Hematopoietic multipotent progenitor cell treated with erythropoietin and hydrocortisone succinate and interleukin-3 and kit ligand, for 17 days (in vitro differentiated cells): ENCODE measurements around the gene ASTN1.

Source experiments
- DNase-seq: peaks from one replicate; pipeline ENCODE4 v3.0.0-alpha.2; 2015; ENCODE audit warnings: low spot score

Gene ASTN1

DNA sequence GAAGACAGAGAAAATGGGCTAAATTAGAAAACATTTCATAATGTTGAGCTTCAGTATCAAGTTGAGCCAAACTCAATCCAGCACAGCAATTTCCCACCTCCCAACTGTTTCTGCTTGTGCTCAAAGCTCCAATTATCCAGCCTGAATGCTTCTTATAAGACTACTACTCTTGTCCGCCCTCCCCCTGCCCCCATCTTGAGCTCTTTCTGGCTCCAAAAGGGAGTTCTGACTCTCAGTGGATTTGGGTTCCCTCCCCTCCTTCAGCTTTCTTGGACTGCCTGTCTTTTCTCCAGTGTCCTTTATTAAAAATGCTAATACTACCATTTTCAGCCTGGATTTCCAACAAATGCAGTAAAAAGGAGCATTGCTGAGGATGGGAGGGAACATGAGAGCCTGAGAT lies 174.8 kb downstream of the ASTN1 start:
- DNase-seq: no peak

DNA sequence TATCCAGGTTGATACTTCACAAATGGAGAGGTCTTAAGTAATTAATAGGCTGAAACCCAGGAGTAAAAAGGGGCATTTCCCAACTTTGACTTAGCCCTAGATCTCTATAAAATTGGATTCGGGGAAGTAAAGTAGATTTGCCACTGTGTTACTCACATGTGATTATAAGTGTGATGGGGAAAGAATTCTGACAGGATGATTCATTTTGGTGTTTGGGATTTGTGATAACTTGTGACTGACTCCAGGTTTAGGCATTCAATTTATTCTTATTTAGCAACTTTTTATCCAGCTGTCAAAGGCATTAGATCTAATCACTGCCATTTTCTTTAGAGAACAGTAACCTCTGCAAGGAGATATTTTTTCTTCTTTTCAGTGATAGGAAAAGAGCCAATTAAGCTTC lies 175.5 kb downstream of the ASTN1 start:
- DNase-seq: no peak

DNA sequence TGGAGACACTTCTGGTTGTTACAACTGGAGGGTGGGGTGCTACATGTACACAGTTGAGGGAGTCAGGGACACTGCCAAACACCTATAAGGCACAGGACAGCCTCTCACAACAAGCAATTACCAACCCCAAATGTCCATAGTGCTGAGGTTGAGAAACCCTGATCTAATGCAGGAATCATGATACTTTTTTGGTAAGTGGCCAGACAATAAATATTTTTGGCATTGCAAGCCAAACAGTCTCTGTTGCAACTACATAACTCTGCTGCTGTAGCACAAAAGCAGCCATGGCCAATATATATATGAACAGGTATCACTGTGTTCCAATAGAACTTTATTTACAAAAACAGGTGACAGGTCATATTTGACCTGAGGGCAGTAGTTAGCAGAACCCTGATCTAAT lies 177.5 kb downstream of the ASTN1 start:
- no peak for DNase-seq

DNA sequence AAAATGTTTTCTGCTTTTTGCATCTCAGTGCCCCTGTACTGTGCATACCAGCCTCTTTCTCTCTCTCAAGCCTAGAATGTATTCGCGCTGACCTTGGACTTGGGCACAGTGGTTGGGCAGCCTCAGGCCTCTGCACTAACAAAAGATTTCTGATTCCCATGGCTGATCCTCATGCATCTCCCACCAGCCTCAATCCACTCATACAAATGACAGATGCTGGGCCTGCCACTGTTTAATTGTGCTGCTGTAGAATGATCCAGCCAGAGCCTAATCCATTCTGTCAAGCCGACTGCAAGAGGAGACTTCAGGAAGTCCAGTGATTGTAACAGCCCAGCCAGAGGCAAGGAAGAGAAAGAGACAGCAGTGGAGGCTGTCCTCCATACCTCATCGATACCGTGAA lies 180.8 kb downstream of the ASTN1 start:
- no peak for DNase-seq

DNA sequence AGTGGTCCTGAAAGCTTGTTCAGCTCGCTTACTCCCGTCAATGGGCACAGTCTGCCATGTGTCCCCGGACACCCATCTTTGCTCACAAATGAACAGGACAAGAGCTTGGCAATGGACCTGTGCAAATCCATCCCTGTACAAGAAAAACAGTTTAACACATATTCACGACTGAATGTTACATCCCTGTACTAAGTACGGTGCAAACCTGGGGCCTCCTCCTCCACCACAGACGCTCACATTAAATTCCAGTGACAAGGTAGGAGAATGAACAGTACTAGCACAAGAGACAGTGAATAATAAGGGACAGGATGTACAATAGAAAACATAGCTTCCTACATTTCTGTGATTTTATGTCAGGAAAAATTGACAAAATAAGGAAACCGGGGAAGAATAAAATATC lies 187.7 kb downstream of the ASTN1 start:
- DNase-seq: no peak

DNA sequence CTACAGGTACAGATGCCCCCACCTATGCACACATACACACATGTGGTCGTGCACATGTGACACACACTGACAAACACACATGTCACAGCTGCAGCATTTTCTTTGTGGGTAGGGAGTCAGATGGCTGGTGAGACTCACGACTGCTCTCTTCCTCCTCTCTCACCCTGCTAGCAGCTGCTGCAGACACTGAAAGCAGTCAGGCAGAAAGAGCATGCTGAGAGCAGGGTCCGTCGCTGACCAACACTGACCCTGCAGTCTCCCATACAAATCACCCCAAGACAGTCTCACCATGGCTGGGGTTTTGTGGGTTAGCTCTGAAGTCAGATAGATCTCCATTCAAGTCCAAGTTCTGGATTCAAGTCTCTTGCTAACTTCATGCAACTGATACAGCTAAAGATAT lies 188.3 kb downstream of the ASTN1 start:
- no peak for DNase-seq

DNA sequence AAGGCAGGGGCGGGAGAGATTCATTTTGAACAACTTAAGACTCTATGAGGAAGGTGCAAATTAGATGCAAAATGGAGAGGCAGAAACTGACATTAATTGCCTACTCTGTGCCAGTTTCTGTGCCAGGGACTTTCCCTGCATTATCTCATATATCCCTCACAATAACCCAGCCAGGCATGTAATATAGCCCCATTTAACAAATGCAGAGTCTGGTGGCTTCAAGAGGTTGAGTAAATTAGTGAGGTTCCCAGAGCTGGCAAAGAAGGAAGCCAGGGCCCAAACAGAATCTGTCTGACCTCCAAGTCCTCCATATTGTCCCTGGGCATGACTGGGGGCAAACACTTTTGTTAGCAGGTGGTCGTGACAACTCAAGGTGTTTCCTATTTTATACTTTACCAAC lies 199.8 kb downstream of the ASTN1 start:
- DNase-seq: no peak

DNA sequence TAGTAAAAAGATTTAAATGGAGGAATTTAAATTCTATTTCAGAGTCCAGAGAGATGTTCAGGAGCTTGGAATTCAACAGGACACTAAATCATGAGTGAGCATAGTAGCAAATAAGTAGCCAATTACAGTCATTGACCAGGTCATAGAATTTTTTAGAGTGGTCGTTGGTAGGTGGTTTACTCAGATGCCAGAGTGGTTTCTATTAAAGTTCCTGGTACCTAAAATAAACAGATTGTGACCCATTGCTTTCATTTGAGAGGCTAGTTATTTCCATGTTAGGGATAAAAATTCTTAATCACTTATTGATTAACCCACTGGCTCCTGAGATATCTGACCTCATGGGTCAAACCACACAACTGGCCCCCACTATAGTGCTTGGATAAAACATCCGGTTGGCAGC lies 201.3 kb downstream of the ASTN1 start:
- no peak for DNase-seq

DNA sequence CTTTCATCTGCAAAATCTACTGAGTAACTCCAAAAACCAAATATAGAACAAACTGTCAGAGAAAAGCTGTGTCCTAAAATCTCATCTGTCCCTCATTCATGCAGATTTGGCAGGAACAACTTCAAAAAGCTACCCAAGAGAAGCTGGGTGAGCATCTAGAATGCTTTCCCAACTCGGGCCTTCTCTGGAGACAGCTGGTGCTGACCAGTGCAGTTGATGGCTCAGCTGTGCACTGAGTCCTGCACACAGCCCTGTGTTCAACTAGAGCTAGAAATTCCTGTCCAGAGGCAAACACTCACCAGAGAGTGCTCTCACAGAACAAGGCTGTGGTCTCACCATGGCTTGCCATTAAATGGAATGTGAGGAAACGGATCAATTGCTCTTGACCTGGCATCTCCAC lies 202.8 kb downstream of the ASTN1 start:
- no peak for DNase-seq

DNA sequence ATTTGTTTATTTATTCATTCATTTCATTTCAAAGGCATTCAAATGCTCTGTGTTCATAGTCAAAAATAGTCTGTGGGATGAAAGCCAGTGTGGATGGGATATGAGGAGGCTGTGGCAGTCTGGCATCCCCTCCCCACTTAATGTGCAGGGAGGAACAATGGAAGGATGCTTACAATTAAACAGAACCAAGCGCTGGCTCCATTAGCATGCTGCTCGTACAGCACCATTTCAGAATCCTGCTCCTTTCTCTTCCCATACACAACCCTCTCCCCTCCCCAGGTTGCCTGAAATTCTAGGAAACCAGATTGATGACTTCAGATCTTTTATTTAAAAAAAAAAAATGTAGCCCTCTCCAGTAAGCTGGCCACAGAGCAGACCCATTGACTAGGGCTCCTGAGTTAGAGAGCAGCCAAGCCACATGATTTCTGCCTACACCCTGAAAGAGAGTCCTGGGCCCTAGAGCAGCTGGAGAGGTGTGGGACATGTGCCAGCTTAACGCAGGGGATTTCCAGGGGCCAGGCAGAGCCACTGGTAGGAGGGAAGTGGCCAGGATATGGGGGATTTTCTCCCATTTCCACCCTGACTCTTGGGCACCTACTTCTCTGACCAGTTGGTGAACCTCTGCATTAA lies 205.2 kb downstream of the ASTN1 start:
- DNase-seq: no peak

DNA sequence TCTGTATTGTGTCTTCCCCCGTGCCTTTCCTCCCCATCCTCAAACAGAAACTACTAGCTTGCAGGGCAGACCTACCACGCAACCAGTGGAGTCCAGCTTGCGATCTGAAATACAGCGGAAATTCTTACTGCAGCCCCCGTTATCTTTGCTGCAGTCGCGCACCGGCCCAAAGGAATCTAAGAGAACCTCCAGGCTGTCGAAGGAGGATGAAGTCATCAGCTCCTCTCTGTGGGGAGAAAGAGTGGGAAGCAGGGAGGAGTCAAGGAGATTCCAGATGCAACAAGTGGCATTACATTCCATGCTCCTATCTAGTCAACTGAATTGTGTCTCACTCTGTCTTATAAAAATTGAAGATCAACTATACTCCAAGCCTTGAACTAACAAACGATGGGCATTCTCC lies 206.9 kb downstream of the ASTN1 start:
- no peak for DNase-seq

DNA sequence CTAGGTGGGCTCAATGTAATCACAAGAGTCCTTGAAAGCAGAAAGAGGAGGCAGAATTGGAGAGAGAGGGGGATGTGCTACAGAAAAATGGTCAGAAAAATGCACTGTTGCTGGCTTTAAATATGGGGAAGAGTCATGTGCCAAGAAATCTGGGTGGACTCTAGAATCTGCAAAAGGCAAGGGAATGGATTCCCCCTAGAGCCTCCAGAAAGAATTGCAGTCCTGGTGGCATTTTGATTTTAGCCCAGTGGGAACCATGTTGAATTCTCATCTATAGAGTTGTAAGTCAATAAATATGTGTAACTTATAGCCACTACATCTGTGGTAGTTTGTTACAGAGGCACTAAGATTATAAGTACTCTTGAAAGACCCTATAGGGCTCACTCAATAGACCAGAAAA lies 210.3 kb downstream of the ASTN1 start:
- no peak for DNase-seq

DNA sequence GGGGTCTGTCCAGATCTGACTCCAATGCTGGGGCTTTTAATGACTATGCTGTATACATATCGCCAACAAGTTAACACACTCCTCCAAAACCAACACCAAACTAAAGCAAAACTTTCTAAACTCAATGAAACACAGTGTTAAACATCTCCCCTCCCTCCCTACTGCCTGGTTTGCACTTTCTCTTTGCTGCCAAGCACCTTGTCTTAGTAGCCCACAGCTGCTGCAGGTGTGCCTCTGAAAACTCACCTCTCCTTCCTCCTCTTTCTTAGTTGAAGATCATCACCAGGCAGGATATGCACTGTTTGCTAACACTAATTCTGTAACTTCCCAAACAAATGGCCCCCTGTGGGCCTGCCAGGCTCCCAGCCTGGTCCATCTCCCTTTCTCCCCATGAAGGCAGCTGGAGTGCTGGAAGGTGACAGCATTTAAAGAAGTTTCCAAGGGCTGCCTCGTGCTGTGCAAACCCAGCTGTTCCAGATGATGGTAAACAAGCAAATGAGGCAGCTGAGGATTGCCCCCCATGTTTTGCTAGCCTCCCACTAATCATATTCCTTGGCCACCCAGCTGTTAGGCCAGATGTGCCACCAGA lies 213.7 kb downstream of the ASTN1 start:
- no peak for DNase-seq

DNA sequence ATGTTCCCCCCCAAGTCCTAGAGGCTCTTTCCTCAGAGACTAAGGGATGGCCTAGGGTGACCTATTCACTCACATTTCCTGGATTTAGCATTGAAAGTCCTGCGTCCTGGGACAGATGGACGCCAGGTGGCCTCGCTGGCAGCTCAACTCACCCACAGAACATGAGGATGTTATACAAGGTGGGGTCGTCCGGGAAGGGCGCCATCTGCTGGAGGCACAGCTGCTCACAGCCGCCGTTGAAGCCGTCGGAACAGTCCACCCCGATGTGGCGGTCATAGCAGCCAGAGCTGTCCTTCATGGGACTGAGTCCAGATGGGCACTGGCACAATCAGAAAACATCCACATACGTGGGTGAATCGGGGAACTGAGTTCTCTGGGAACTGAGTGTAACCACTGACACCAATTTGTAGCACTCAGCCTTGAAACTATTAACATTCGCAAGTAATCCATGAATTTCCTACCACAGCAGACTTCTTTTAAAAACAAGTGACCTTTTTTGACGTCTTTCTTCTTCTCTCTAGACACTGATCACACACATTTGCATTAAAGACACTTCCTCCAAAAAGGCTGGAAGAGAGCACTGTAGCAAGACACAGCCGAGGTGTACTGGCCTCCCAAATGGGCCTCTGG lies 215.4 kb downstream of the ASTN1 start:
- DNase-seq: peak; percentile 4

DNA sequence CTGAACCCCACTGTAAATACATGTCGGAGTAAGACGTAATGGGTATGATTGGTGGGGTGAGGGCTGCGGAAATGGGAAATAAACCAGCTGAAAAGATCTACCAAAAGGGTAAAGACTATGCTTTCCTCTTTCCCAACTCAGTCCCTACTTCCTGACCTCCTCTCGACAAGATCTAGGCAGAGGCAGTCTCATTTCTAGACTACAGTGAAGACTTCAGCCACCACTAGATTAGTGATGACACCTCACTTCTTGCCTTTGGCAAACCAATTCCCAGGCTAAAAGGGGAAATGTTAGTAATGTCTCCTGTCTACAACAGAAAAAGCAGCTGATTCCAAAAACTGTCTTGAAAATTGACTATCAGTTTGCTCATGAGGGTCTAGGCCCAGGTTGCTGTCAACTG lies 219.9 kb downstream of the ASTN1 start:
- no peak for DNase-seq

DNA sequence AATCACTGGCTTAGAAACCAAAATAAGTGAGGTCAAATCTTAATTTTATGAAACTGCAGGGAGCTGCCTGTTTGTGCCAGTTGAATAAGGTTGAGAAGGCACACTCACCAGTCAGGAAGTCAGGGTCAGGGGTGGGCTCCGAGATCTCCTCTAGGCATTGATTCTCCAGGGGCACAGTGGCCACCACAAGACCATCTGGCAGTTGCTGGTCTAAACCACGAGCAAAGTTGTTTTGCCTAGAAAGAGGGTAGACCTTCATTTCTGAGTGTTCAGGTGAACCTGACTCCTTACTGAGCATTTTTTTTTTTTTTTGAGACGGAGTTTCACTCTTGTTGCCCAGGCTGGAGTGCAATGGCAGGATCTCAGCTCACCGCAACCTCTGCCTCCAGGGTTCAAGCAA lies 220.7 kb downstream of the ASTN1 start:
- no peak for DNase-seq

DNA sequence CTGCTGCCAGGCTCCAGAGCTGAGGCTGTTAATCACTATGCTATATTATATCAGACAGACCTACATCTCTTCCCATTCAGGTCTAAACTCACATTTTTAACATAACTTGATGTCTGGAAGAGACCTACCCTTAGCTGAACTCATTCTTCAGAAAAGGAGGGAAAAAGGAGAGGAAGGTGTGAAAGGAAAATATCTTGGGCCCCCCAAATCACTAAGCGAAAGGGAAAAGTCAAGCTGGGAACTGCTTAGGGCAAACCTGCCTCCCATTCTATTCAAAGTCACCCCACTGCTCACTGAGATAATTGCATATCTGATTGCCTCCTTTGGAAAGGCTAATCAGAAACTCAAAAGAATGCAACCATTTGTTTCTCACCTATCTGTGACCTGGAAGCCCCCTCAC lies 222.2 kb downstream of the ASTN1 start:
- no peak for DNase-seq

DNA sequence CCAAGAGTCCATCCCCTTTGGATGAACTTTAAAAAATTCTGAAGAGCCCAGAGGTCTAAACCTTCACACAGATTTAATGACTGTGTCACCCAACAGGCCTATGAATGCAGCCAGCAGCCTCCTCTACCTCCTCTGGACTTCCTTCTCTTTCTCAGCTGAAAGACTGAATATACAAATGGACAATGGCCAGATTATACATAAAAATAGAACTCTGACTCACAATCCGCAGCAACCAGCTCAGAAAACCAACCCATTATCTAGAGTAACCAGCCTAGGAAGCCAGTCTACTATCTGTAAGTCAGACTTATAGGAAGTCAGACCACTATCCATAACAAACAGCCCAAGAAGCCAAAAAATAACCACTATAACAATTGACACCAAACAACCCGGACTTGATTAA lies 224.5 kb downstream of the ASTN1 start:
- no peak for DNase-seq

DNA sequence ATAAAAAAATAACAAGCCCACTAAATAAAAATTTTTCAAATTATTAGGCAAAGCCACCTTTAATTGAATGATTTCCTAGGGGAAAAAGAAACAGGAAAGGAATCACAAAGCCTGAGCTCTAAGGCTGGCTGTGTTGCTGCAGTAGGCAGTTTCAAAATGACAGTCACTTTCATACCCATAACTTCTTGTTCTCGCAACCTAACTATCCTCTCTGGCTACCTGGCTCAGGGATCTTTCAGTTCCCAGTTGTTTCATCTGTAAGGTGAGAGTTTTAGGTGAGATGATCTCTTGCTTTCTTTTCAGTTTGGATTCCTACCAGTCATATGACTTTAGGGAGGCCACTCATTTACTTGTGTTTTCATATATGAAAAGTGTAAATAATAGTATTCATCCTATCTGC lies 226.1 kb downstream of the ASTN1 start:
- no peak for DNase-seq

DNA sequence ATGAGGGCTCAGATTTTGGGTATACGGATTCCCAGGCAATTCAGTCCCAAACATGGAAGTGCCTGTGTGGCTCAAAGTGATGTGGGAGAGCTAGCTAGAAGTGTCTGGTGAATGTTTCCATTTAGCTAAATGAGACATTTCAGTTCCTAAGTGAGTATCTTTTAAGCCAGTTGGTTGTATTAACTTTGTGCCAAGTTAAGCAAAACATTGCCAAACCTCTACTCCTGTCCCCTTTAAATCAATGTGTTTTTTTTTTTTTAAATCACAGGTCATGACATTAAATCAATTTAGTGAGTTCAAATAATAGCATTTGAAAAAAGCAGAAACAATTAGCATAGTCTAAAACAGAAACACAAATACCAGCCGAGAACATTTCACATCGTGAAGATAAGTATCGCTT lies 230.1 kb downstream of the ASTN1 start:
- DNase-seq: no peak

DNA sequence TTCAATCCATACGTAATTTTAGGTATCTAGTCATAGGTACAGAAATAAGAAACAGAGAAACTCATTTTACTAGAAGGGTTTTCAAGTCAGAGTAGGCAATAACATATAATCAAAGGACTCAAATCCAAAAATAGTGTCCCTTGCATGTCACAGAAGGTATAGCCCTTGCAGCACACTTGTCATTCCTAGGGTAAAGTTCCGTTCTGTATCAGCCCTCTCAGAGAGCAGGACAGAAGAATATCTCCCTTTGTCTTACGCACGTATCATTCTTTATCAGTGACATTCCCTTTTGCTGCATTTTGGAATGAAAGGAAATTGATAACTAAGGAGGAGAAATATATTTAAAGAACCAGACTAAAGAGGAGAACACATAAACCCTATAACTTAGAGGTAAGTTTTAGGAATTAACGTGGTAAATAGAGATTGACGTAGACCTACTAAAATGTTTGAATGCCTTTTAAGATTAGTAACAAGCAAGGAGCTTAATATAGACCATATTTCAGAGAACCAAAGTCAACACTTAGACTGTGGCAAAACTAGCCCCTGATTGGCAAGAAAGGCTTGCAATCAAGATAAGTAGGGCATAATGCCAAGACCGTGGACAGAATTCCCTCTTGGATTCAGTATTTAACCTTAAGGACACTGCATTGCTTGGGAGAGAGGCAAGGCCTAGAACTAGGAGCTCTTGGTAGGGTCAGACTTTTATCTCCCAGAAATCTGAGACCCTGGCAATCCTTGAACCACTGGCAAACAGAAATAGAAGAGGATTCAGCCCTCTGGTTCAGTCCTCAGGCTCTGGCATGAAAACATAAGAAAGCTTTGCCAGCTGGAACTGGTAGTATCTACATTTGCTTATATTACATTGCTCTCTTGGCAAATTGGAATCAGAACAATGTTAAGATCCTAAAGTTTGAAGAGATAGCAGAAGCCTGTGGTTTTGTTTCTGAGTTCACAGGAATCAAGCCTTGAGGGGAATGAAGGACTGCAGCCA lies 232.1 kb downstream of the ASTN1 start:
- no peak for DNase-seq

DNA sequence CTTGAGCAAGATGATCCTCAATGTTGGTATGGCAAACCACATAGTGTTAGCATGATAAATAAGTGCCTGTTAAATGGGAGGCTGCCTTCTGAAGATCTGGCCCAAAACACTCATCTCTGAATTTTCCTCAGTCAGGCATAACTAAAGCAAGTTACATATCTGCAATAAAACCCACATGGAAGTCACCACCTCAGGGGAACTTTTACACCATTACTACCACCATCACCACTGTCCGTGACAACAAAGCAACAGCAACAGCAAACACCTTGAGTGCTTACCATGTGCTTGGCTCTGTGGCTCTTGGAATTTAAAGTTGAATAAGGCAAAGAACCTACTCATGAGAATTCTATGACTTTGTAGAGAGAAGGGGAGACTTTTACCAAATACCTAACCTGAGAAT lies 233.0 kb downstream of the ASTN1 start:
- no peak for DNase-seq
